Breast epithelium (tissue), 4 donors: ENCODE measurements around the gene DNAJC3. TPM values are rescaled to one million over a fixed set of nuclear protein-coding genes. Genes with fewer than 3 reads are reported as not detected.

Experiments
- DNase-seq, 2 donors: peaks; one replicate each; pipeline ENCODE4 v3.0.0-alpha.2; 2019; ENCODE audit warnings: low spot score in 2 of 2
- H3K27ac ChIP-seq, 2 donors: fragments of 200-600 bp; sonication (generic) in 1 of 2; one replicate each; pipeline ENCODE4 v1.5.1; 2016 to 2019; ENCODE audit warnings: mild to moderate bottlenecking in 1 of 2
- H3K27me3 ChIP-seq, 2 donors: fragments of 200-600 bp; sonication (generic) in 1 of 2; one replicate each; pipeline versions ENCODE4 v1.5.1 to v1.6.0; 2017 to 2019; ENCODE audit warnings: control low read depth in 1 of 2, mild to moderate bottlenecking in 1 of 2
- H3K36me3 ChIP-seq: fragments of 200-600 bp; one replicate; pipeline ENCODE4 v1.5.1; 2019
- H3K4me1 ChIP-seq, 2 donors: fragments of 200-600 bp; sonication (generic); one replicate each; pipeline ENCODE4 v1.5.1; 2016 to 2019; ENCODE audit warnings: control low read depth in 1 of 2
- H3K4me3 ChIP-seq, 3 donors: fragments of 200-600 bp; sonication (generic); 1 replicate in 2 of 3; 2 replicates in 1 of 3; pipeline ENCODE4 v1.5.1; 2016 to 2019; ENCODE audit warnings: mild to moderate bottlenecking in 3 of 3, moderate library complexity in 2 of 3
- H3K9me3 ChIP-seq, 2 donors: fragments of 200-600 bp; sonication (generic) in 1 of 2; one replicate each; pipeline ENCODE4 v1.5.1; 2016 to 2019; ENCODE audit warnings: control low read depth in 1 of 2
- CTCF ChIP-seq, 3 donors: fragments of 450-650 bp; IDR thresholded peaks; one replicate each; pipeline ENCODE4 v1.5.1; 2016 to 2017; ENCODE audit warnings: antibody characterized with exemption in 3 of 3, mild to moderate bottlenecking in 3 of 3, moderate library complexity in 3 of 3
- POLR2A ChIP-seq: fragments of 450-650 bp; IDR thresholded peaks from one replicate; pipeline ENCODE4 v1.6.1; 2016; ENCODE audit warnings: antibody characterized with exemption, mild to moderate bottlenecking, moderate library complexity
- POLR2AphosphoS5 ChIP-seq, 3 donors: sonication (generic); formaldehyde crosslinking; IDR thresholded peaks; one replicate each; pipeline ENCODE4 v1.6.1; 2017; ENCODE audit warnings: antibody characterized with exemption in 3 of 3
- intact Hi-C: fragments of 100-400 bp; cut with DNase I; formaldehyde crosslinking; loops from one replicate; pipeline ENCODE4 v1.15.1; 2023; ENCODE audit warnings: low total_unique reads
- total RNA-seq, 3 donors: library from RNA; depleted of rRNA; stranded (reverse); fragments of >200 nt; gene quantifications; one replicate each; pipeline ENCODE4 v1.1.0, GENCODE V29; 2016

DNAJC3 gene
- total RNA-seq, 3 donors from 2014 or later, result 44.3 to 62.3 (median 60.3) TPM

DNA sequence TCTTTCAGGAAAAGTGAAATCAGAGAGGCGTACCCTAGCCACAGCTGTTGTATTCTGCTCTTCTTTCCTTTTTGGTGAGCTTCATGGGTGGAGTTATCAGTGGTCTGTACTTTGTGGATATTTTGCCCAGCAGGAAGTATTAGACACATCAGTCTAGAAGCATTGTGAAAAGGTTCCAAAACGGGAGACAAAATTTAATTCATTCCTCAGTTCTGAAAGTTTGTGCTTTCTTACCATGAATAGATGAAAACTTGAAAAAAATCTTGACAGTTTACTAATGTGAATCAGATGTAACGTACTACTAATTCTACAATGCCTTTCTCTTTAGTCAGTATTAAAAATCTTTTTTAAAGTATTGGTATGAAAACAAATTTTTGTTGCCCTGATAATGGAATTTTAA lies 116.8 kb downstream of the DNAJC3 start:
- no peak overlapping the region for H3K4me3 ChIP-seq
- intact Hi-C loops, result no loop called here
- TF ChIP-seq CTCF (IDR thresholded peaks at IDR 0.05) (no peak), POLR2A (no peak)
- DNase-seq, result no peak
- H3K4me1 ChIP-seq, result no peaks in the 10 kb centered on the region
- no peak overlapping the region for H3K27ac ChIP-seq
- no peaks in the 10 kb centered on the region for H3K9me3 ChIP-seq
- no peaks in the 10 kb centered on the region for H3K27me3 ChIP-seq
- H3K36me3 ChIP-seq, result no peaks in the 10 kb centered on the region

DNA sequence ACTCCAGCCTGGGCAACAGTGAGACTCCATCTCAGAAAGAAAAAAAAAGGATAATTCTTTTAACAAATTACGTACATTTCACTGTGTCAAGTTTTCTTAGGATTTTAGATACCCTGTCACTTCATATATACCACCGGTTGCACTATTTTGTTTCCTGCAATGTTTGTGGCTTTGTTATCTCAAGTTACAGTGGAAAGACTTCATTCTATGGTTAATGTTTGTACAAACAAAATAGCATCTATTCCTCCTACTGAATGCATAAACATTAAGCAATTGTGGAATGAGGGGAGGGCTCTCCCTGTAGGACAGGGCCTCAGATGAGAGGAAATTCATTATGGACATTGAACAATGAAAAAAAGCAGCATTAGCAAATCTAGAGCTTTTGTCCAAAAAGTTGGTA lies 120.1 kb downstream of the DNAJC3 start:
- Histone ChIP-seq H3K4me1 (no peaks in the 10 kb centered on the region), H3K27ac (no peak overlapping the region), H3K36me3 (no peaks in the 10 kb centered on the region), H3K27me3 (no peaks in the 10 kb centered on the region), H3K4me3 (no peak overlapping the region), H3K9me3 (no peaks in the 10 kb centered on the region)
- DNase-seq, result no peak
- intact Hi-C loops, result no loop called here
- TF ChIP-seq POLR2AphosphoS5 (IDR thresholded peaks at IDR 0.05) (no peak), CTCF (IDR thresholded peaks at IDR 0.05) (no peak), POLR2A (no peak)

- Histone ChIP-seq H3K4me1 (no peaks in the 10 kb centered on the region), H3K27me3 (no peaks in the 10 kb centered on the region), H3K4me3 (no peak overlapping the region), H3K9me3 (peaks cover 0 to 5% of the 10 kb centered on the region in 2 donors), H3K36me3 (no peaks in the 10 kb centered on the region), H3K27ac (no peak overlapping the region)
- intact Hi-C loops, result no loop called here
- no peak for DNase-seq
- TF ChIP-seq CTCF (IDR thresholded peaks at IDR 0.05), result no peak
- TF ChIP-seq POLR2A, result no peak
- no peak for TF ChIP-seq POLR2AphosphoS5 (IDR thresholded peaks at IDR 0.05)
Observed at GRCh38 chr13:95800436-95800835, 123.5 kb downstream of the DNAJC3 start.

GRCh38 chr13:95801825-95802224 lies 124.9 kb downstream of the DNAJC3 start:
- no peaks in the 10 kb centered on the region for H3K27me3 ChIP-seq
- H3K9me3 ChIP-seq, result peaks cover 0 to 13% of the 10 kb centered on the region in 2 donors
- no peak overlapping the region for H3K27ac ChIP-seq
- intact Hi-C loops, result no loop called here
- TF ChIP-seq POLR2A, result no peak
- no peak for TF ChIP-seq CTCF (IDR thresholded peaks at IDR 0.05)
- TF ChIP-seq POLR2AphosphoS5 (IDR thresholded peaks at IDR 0.05), result no peak
- no peaks in the 10 kb centered on the region for H3K4me1 ChIP-seq
- no peak overlapping the region for H3K4me3 ChIP-seq
- DNase-seq, result no peak
- H3K36me3 ChIP-seq, result no peaks in the 10 kb centered on the region

DNA sequence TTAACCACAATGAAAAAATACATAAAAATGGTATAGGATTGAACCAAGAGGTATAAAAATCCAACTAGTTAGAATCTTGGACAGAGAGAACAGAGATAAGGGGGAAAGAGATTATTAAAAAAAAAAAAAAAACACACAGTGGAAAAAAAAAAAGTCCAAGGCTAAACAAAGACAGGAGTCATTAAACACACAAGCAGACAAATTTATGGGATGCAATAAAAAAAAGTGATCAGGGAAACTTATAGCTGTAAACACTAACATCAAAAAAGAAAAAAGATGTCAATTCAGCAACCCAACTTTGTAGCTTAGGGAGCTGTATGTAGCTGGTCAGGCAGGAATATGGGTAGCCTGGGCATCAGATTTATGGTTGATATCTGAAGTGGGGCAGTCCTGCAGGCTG lies 129.0 kb downstream of the DNAJC3 start:
- intact Hi-C loops, result no loop called here

More for the DNA sequence above, 129.0 kb downstream of the DNAJC3 start:
- H3K36me3 ChIP-seq, result no peaks in the 10 kb centered on the region
- no peak for DNase-seq
- H3K27me3 ChIP-seq, result no peaks in the 10 kb centered on the region
- TF ChIP-seq POLR2A (no peak), POLR2AphosphoS5 (IDR thresholded peaks at IDR 0.05) (no peak), CTCF (IDR thresholded peaks at IDR 0.05) (no peak)
- no peak overlapping the region for H3K27ac ChIP-seq
- H3K4me3 ChIP-seq, result no peak overlapping the region
- H3K4me1 ChIP-seq, result no peaks in the 10 kb centered on the region
- peaks cover 10 to 32% of the 10 kb centered on the region in 2 donors for H3K9me3 ChIP-seq
